Skin of body (tissue), 2 donors: ENCODE results near the gene GGA2. TPM values are rescaled to one million over a fixed set of nuclear protein-coding genes. Genes with fewer than 3 reads are reported as not detected.
"Not testable (repeated sequence)": the region's sequence is repeated elsewhere in the genome, so short reads cannot be mapped to it uniquely, and the experiment has no call there.

Source experiments
- DNase-seq: peaks from one replicate; lab custom pipeline; 2025; lab: John Stamatoyannopoulos, UW
- total RNA-seq: library from RNA; depleted of rRNA; stranded (reverse); fragments of >200 nt; gene quantifications from one replicate; pipeline ENCODE4 v1.2.3, GENCODE V29; 2014

Gene GGA2
- total RNA-seq, 1 donor from 2014 or later, result 45.0 TPM

DNA sequence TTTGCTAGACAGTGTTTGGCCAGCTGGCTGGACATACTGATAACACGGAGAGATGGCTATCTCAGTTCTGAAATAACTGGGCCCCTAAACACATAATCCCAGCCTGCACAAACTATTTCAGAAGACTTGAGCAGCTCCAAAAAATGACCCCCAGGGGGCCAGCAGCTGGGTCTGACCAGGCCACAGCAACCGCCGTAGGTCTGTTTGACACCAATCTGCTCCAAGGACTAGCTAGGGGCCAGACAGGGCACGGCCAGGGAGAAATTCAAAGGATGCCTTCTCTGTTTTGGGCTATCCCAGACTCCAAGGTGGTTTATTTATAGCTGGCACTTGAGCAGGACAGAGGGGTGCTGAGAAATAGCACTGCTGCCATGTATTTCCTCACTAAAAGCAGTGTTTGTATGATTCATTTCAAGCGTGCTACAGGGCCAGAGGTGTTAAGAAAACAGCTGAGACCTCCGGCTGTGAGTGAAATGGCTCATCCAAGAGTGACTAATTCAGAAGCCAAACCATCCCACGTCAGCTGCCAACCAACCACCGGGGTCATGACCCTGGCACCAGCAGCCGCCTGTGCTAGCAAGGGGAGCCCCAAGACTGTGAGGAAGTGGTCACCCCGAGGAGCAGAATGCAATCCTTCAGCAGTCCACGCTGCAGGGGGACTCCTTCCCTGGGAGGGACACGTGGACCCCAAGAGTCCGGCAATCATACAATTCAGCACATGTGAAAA is 5.7 kb downstream of the GGA2 start:
- DNase-seq, result no peak

DNA sequence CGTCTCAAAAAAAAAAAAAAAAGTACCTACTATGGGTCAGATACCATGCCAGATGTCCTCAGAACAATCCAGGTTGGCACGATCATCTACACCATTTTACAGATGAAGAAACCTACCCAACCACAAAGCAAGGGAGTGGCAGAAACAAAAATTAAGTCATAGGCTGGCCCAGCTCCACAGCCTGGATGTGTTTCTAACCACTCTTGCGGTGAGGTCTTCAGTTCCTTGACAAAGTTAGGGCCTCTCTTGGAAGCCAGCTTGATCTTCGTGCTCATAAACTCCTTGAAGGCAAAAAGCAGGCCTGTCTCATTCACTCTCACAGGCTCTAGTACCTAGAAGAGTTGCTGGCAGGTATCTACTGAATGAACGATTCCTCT is 6.2 kb downstream of the GGA2 start:
- no peak for DNase-seq

DNA sequence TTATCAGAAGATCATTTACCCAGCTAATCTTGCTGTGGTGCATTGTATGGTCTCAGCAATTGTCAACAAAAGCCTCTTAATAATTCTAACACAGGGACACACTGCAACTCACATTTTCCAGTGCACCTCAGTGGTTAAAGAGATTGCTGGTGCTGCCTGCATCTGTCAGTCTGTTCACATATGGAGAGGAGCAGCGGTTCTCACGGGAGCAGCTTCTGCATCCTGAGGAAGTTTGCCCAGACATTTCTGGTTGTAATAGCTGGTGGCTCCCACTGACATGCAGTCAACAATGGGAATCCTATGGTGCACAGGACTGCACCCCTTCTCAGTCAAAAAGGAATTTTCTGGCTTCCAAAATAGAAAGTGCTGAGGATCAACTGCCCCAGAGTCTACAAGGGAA is 7.8 kb downstream of the GGA2 start:
- DNase-seq, result no peak

DNA sequence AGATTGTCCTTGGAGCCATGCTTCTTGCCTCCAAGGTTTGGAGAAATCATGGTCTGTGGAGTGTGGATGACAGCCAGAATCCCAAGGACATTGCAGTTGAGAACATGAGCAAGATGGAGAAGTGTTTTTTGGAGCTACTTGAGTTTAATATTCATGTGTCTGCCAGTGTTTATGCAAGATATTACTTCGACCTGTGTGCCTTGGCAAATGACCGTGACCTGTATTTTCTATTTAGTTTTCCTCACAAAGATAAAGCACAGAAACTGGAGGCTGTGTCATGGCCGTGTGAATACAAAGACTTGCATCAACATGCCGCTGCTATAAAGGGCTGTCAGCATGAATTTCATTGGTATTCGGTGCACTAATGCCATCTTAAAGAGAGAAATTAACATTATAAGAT is 9.0 kb downstream of the GGA2 start:
- DNase-seq, result no peak

DNA sequence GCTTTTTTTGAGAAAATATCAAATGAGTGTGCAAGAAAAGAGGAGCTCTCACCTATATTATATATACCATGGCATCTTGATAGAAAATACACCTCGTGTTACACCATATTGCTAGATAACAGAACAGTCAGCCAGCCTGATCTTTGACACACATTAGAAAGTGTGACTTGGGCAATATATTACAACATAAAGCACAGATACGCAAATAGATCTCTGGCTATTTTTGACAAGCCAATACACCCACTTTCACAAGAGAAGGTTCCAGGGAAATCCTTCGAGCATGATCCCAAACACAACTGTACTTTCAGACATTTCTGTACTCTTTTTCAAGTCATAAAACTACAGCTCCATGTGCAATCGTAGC is 9.4 kb downstream of the GGA2 start:
- no peak for DNase-seq

DNA sequence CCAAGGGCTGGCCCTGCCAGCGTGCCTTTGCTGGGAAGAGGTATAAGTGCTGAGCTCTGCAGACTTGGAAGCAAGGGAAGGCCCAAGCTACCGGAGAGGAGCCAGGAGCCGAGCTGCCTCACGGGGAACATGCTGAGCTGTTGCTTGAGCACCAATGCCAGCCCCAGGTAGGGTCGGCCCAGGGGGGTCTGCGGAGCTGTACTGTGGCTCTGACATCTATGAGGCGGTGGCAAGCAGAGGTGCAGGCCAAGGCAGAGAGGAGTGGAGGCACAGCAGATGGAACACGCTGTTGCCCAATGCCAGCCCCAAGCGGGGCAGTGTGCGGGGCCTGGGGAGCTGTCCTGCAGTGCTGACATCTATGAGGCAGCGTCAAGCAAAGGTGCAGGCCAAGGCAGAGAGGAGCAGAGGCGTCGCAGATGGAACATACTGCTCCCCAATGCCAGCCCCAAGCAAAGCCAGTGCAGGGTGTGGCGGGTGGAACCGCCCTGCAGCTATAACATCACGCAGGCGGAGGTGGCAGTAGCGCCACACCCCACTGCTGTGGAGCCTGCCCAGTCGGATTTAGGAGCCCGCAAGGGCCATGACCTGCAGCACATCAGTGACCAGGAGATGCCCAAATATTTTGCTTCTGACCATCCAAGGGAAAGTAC is 10.0 kb downstream of the GGA2 start:
- no peak for DNase-seq

DNA sequence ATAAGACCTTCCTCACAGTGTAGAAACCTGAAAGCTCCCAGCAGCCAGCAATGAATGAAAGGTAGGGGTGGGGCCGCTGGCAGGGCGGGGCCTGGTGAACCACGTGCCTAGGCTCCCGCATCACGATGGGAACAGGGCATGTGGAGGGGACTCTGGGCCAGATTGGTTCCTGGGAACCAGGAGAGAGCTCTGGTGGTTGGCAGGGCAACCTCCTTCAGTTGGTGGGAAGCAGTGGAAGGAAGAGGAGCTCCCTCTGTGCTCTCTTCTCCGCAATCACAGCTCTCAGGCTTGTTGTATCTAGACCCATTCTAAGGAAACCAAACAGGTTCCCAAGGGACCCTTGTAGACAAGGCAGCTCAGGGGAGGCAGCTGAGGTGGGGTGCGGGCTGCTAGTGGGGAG is 10.5 kb downstream of the GGA2 start:
- no peak for DNase-seq

DNA sequence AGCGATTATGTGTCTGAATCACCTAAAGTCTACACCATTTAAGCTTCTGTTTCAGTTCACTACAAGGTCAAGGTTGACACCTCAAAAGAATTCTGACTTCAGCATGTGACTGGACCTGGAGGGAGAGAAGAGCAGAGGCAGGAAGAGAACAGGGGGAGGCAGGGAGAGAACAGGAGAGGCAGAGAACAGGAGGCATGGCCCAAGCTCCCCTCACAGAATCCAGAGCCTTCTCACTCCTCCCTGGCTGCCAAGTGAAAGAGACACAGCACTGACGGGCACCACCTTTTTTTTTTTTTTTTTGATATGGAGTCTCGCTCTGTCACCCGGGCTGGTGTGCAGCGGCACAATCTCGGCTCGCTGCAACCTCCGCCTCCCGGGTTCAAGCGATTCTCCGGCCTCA is 11.4 kb downstream of the GGA2 start:
- DNase-seq, result no peak

DNA sequence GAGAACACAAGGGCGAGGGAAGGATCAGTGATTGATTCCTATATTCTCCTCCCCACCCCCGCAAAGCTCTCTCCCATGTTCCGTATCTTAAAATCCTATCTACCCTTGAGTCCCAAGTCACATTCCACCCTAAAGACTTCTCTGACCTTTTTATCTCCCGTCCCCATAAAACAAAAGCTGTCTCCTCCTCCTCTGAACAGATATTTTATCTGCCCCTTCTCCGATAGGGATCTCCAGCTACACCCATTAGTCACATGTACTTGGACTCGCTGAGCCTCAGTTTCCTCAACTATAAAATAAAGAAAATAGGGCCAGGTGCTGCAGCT is 12.8 kb downstream of the GGA2 start:
- DNase-seq, result no peak

DNA sequence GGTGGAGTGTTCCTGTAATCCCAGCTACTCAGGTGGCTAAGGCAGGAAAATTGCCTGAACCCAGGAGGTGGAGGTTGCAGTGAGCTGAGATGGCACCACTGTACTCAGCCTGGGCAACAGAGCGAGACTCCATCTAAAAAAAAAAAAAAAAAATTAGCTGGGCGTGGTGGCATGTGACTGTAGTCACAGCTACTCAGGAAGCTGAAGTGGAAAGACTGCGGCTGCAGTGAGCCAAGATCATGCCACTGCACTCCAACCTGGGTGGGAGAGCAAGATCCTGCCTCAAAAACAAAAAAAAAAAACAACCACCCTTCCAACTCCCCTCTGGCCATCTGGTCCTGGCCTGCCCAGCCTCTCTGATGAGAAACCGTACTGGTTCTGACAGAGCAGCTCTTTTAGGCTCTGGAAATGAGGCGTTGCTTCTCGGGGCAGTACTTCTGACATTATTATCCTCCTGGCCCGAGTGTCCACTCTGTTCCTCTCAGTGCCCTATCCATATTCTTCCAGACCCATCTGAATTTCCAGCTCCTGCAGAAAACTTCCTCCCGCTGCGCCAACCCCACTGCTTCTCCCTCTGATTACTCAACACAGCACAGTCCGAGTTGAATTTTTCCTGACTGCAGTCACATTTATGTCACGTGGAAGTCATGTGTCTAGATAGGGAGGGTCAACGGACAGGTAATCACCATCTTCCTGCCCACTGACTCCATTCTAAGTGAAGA is 13.3 kb downstream of the GGA2 start:
- DNase-seq, result no peak

DNA sequence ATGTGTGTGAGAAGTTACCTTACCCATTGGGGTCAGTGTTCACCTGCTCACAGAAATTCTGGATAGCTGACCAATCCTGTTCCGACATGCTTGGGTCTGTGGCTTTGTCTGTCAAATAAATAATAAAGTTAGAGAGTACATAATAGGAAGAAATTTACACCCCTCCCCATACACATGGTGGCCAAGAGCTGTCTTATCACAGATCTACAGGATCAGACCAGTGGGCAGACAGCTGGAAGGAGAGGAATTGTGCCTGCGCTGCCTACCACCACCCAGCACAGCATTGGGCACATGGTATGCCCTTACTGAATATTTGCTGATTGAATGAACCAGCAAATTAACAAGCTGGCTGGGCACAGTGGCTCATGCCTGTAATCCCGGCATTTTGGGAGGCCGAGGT is 14.6 kb downstream of the GGA2 start:
- DNase-seq, result no peak

DNA sequence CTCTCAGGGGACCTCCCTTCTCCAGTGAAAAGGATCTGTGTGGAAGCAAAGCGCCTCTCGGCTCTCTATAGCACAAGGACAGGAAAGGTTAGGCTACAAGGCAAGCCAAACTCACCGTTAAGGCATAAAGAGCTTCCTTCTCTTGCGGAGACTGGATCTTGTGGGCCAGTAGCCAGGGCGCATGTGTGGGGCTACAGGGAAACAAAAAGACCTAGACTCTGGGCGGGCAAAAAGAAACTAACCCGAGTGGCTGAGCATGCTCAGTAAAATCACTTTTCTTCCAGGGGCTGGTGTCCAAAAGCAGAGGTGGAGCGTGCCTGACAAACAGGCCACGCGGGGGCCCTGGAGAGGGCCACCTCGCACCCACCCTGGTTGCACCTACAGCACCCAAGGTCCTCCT is 16.1 kb downstream of the GGA2 start:
- DNase-seq, result no peak

DNA sequence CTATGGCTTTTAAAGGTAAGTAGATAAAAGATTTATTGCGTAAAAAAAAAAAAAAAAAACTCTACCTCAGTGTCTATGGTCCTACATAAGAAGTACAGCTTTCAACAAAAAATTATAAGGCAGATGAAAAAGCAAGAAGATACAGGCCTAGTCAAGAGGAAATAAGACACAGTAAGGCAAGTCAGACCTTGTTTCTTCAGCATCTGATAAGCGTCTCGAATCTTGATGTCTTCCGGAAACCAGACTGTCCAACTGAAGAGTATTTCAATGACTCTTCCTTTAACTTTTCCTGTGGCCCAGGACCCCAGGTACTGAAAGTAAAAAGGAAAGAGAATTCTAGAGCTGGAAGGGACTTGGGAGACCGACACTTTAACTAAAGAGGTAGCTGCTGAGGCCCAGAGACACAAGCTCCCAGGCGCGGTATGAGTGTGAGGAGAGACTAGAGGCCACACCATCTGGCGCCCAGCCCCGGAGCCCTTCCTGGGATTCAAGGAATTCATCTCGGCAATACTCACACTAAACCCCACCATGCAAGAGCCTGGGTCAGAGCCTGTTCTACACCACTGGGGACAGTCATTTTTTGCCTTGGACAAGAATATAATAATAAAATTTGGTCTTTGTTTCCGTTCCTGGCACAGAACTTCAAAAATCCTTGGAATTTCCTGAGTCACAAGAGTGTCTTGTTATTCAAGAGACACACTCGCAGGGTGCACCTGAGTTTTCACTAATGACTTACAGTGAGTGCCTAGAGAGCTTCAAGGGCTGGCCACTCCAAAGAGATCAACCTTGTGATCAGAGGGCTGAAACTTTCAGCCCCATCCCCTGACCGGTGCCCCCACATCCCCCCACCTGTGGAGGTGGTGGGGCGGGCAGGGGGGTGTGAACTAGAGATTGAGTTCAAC is 18.6 kb downstream of the GGA2 start:
- DNase-seq, result no peak

DNA sequence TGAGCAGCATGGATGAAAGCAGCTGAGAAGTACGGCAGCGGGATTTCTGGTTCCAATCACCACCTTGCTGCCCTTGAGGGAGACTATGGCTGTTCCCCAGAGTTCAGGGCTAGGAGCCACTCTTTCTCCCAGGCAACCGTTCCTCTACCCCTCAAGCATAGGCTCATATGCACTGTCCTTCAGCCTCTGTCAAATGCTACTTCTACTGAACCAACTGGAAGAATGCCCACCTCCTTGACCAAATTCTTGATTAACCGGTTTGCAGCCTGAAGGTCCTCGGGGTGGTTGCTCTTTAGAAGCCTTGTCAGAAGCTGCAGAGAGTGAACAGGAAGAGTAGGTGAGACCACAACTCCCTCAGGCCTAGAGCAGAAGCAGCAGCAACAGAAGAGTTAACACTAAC is 23.8 kb downstream of the GGA2 start:
- DNase-seq, result no peak

DNA sequence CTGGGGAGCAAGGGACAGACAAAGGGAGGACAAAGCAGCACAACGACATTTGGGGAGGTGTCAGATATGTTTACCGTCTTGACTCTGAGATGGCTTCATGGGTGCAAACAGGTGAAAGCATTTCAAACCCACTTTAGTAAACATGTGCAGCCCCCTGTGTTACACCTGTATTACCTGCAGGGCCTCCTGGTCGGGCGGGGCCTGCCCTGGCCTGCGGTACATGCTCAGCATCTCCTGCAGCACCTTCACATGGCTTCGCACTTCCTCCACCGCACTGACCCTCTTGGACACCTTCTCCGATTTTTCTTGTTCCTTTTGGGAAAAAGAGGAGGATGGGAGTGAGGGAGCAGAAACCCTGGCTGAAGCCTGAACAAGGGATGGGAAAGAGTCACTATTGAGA is 24.5 kb downstream of the GGA2 start:
- DNase-seq, result no peak

DNA sequence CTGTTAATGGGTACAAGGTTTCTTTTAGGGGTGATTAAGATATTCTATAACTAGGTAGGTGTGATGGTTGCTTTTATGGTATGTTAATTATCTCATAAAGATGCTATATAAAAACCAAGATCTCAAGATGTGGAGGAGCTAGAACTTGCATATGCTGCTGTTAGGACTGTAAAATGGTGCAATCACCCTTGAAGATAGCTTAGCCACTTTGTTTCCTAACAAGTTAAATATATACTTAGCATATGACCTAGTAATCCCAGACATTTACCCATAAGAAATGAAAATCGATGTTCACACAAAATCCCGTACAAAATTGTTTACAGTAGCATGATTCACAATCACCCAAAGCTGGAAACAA is 25.1 kb downstream of the GGA2 start:
- no peak for DNase-seq

DNA sequence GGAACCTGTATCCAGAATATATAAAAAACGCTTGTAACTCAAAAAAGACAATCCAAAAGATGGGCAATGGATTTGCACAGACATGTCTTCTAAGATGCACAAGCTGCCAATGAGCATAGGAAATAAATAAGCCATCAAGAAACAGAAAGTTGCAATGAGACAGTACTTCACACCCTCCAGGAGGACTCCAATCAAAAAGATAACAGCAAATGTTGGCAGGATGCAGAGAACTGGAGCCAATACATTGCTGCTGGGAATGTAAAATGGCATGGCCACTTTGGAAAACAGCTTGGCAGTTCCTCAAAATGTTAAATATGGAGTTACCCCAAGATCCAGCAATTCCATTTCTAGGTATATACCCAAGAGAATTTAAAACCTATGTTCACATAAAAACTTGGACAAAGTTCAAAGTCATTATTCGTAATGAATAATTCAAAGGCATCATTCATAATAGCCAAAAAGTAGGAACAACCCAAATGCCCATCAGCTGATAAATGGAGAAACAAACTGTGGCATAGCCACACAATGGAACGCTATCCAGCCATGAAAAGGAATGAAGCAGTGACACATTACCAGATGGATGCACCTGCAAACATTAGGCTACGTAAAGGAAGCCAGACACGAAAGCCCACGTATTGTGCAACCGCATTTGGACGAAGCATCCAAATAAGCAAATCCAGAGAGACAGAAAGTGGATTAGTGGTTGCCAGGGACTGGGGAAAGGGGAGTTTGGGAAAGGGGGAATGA is 25.6 kb downstream of the GGA2 start:
- no peak for DNase-seq

DNA sequence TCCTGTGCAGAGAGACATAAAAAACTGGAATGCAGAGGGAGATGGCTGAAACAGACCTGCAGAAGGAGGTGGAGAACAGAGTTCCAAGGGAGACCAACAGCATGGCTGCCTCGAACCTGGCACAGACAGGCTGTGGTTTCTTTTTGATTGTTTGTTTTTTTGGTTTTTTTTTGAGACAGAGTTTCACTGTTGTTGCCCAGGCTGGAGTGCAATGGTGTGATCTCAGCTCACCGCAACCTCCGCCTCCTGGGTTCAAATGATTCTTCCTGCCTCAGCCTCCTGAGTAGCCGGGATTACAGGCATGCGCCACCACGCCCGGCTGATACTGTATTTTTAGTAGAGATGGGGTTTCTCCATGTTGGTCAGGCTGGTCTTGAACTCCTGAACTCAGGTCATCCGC is 26.8 kb downstream of the GGA2 start:
- DNase-seq, result not testable (repeated sequence)

DNA sequence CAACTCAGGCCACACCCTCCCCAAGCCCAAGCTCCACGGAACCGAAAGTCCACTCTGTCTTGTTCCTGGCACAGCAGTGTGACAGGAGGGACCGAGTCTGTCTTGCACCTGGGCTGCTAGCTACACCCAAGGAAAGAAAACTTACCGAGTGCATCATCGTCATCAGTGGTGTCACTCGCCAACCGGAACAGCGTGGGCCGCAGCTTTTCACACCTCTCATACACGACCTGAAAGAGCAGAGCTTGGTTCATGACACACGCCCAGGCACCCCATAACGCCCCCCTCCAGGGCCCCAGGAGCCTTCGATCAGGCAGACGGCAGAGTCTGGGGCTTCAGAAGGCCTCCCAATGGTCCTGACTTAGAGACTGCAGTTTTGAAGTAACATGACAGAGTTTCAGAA is 27.5 kb downstream of the GGA2 start:
- DNase-seq, result no peak

DNA sequence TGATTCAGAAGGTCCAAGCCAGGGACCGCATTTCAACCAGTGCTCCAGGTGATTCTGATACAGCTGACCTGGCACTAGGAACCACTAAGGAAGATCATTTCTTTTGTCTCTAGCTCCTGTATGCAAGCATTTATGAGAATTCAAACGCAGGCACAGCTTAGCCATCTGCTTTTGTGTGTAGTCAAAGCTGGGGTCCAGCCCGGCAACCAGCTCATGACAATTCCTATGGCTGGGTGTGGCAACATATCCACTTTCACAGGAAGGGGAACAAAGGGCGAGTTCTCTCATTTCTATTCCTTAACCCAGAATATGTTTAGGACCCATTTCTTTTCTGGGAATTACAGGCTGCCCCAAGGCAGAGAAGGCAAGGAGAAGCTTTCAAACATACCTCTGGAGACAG is 30.0 kb downstream of the GGA2 start:
- no peak for DNase-seq

DNA sequence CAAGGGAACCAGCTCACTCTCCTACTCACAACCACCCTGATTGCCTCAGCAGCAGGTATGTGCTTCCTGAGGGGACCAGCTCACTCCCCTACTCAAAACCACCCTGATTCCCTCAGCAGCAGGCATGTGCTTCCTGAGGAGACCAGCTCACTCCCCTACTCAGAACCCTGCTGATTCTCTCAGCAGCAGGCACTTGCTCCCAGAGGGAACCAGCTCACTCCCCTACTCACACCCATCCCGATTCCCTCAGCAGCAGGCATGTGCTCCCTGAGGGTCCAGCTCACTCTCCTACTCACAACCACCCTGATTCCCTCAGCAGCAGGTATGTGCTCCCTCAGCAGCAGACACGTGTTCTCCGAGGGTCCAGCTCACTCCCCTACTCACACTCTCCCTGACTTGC is 31.2 kb downstream of the GGA2 start:
- DNase-seq, result no peak
